Stimulated activated naive CD4-positive, alpha-beta T cell treated with Interleukin-2 at 50 U/mL for 16 hours (primary cell): ENCODE results near the gene RFX5.
"Not testable (repeated sequence)": the region's sequence is repeated elsewhere in the genome, so short reads cannot be mapped to it uniquely, and the experiment has no call there.

ENCODE experiments used
- DNase-seq: peaks from one replicate; lab custom pipeline; 2025; lab: John Stamatoyannopoulos, UW

Gene RFX5

GRCh38 chr1:151346769-151347522 lies at the start of gene RFX5:
RFX5 (minus strand) TSS chr1:151347252; CDS start chr1:151346320, 932 bp downstream.
- peak; percentile 94 for DNase-seq

- not testable (repeated sequence) for DNase-seq
Measured at GRCh38 chr1:151396265-151396664, 49.2 kb upstream of the RFX5 start.

- no peak for DNase-seq
Measured at GRCh38 chr1:151393583-151393982, 46.5 kb upstream of the RFX5 start.

- no peak for DNase-seq
Measured at GRCh38 chr1:151391079-151391563, 44.1 kb upstream of the RFX5 start.

GRCh38 chr1:151390221-151391078 lies 43.4 kb upstream of the RFX5 start:
- not testable (repeated sequence) for DNase-seq

GRCh38 chr1:151386002-151386401 lies 39.0 kb upstream of the RFX5 start:
- DNase-seq: no peak

DNA sequence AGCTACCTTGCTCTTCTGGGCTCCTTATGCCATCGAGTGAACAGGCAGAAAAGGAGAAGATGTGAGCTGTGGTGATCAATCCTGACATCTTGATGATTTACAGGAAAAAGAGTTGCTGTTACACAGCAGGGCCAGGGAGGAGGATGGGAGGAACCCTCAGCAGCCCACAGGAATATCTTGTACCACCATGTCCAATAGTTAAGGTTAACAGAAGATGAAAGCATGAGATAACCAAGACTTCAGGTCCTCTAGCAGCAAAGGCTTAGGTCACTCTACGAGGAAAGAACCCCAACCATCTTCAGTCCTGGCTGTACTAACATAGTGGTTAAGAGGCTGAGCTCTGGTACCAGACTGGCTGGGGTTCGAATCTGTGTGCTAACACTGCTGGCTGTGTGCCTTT lies 37.5 kb upstream of the RFX5 start:
- DNase-seq: no peak

DNA sequence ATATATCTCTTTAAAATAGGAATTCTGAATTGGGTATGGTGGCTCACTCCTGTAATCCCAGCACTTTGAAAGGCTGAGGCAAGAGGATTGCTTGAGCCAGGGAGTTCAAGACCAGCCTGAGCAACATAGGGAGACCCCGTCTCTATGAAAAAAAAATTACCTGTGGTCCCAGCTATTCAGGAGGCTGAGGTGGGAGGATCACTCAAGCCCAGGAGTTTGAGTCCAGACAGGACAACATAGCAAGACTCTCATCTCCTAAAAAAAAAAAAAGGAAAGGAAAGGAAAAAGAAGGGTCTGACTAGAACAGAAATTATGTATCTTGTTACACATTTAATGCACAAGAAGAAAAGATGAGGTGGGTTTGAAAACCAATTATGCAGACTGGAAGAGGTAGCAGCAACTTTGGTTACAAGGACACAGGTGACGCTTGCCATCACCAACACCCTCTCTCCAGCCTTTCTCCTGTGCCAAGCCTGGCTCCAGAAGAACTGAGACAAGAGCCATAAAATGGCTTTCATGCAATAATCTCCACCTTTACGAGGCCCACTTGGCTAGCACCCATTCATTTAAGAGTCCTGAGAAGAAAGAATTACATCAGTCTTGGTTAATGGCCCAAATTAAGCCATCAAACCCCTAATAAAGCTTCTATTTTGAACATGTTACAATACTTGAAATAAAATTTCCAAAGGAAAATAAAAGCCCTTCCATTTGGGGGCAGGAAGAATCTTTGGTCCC lies 30.3 kb upstream of the RFX5 start:
- no peak for DNase-seq

DNA sequence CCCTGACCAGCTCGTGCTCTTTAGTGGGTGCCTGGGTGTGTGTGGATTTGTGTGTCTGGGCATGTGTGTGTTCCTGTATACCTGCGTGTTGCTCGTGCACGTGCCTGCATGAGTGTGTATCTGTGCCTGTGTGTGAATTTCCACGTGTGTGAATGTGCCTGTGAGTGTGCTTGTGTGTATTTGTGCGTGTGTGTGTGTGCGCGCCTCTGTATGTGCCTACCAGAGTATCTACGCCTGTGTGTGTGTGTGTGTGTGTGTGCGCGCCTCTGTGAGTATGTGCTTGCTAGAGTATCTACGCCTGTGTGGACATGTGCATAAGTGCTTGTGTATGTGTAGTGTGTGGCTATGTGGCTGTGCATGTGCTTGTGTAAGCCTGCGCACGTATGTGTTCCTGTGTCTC lies 26.1 kb upstream of the RFX5 start:
- no peak for DNase-seq

DNA sequence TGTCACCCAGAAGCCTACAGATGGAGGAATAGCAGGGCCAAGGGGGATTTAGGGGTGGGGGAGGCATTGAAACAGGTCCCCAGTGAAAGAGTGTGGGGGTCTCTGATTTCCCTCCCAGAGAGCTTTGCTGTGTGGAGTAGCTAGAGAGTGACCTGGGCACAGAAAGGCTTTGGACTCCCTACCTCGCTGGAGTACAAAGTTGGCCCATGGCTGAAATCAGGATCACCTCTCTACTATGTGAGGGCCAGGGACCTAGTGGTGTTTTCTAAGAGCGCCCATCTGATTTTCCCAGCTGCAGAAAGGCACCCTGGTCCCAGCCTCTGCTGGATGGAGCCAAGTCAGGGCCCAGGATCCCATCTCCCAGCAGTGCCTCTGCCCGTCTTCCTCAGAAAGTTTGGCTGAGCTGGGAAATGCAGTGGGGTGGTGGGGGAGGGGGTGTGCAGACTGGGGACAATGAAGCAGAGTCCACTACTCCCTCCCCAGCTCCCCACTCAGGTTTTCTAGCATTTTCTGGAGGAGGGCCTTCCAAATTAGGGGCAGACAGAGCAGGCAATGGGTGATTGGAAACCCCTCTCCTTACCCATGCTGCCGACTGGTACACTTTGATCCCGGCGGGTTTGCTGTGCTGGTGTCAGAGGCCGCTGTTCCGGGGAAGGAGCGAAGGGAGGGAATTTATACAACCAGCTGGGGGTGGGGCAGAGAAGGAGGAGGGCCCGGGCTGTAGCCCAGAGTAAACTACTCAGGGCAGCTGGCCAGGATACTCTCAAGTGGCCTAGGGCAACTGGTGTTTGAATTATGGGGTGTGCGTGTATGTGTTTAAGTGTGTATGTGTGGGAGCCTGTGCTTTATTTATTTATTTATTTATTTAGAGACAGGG lies 25.2 kb upstream of the RFX5 start, which contains the start of gene SELENBP1:
SELENBP1 (minus strand) TSS at position 648 of the 877 bp plus-strand sequence; CDS start at position 584, 64 bp downstream.
- no peak for DNase-seq

GRCh38 chr1:151371370-151372057 lies 24.5 kb upstream of the RFX5 start:
- no peak for DNase-seq

- DNase-seq: no peak
Measured at GRCh38 chr1:151370211-151370911, 23.3 kb upstream of the RFX5 start.

DNA sequence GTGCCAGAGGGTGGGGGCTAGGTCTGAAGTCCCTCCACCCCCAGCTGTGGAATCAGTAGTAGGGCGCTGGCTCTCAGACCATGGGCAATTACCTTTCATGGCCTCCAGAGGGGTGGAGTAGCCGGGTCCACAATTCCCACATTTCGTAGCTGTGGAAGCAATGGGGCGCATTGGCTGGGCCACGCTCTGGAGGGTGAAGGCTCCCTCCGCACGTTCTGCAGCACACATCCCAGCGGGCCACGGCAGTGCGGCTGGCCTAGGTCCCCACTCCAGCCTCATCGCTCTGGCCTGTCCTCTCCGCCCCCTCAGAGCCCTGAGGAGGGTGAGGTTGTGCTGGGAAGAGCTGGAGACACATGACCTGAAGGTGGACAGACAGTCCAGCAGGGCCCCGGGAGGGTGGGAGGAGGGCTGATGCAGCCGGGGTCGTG lies 22.6 kb upstream of the RFX5 start:
- DNase-seq: no peak

DNA sequence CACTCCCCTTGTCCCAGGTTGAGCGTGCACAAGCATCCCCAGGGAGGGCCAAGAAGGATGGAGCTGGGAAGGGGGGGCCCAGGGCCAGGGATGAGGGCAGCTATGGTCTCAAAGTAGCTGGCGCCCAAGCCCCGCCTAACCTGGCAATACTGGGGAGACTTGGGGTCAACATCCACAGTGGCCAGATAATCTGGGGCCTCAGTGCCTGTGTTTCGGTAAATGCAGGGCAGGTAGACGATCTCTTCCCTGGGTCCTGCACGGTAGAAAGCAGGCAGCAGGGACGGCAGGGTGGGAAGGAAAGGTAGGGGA lies 22.2 kb upstream of the RFX5 start:
- DNase-seq: no peak

- no peak for DNase-seq
Measured at GRCh38 chr1:151368393-151369301, 21.6 kb upstream of the RFX5 start.

- no peak for DNase-seq
Measured at GRCh38 chr1:151367658-151368392, 20.8 kb upstream of the RFX5 start.

- no peak for DNase-seq
Measured at GRCh38 chr1:151364996-151365395, 17.9 kb upstream of the RFX5 start.
